Stimulated activated CD4-positive, alpha-beta T cell treated with anti-CD3 and anti-CD28 coated beads, Interleukin-15, amount 100 ng/mL, for 1 hour (primary cell): ENCODE data around the gene TMEM217.
"Not testable (repeated sequence)": the region's sequence is repeated elsewhere in the genome, so short reads cannot be mapped to it uniquely, and the experiment has no call there.

Experiments used
- DNase-seq, 2 donors: peaks; one replicate each; pipeline ENCODE4 v3.0.0-alpha.2; 2020; ENCODE audit warnings: low read depth in 1 of 2, low spot score in 1 of 2

The TMEM217 gene

DNA sequence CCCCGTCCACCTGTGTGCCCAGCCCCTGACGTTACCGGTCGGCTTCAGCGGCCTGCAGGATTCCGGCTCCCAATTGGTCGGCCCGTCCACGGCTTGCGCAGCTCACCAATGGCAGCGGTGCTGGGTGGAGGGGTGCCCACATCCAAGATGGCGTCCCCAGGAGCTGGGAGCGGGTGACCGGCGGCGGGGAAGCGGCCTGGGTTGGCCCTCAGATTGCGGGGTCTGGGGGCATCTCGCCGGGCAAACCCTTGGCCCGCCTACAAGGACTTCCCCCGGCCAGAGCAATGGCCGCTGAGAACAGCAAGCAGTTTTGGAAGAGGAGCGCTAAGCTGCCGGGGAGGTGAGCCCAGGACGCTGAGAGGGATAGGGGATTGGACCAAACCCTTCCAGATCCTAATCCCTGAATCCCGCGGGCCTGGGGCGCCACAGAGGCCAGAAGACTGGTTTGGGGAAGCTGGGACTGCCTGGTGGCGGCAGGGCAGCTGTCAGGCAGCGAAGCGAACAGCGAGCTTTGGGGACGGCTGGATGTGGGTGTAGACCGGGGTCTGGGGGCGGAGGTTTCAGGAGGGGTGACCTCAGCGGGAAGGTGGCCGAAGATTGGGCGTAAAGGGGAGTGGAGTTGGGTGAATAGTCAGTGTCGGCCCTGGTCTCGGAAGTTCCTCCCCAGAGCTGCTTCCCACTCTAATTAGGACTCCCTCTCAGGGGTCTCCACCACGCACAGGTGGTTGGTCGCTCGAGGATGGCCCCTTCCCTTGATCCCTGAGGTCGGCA lies at the start of gene TMEM217, which contains the start of gene TBC1D22B:
Gene TMEM217 (minus strand): TSS at position 511 of the 771 bp plus-strand sequence. CDS start 39,114 bp downstream, outside the sequence.
Gene TBC1D22B (plus strand): TSS at position 139 of the 771 bp plus-strand sequence. CDS start 146 bp downstream, at position 285.
- DNase-seq, result peak; percentile 90

DNA sequence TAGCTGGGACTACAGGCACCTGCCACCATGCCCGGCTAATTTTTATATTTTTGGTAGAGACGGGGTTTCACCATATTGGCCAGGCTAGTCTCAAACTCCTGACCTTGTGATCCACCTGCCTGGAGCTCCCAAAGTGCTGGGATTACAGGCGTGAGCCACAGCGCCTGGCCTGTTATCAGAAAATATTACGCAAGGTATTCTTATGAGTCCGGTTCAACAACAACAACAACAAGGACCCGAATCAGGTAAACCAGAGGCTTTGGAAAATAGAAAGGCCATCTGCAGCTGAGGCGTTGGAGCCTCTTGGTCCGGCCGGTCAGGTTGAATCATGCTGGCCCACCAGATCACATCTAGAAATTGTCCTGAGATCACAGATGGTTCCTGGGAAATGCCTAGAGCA lies 49.5 kb upstream of the TMEM217 start:
- DNase-seq, result not testable (repeated sequence)

DNA sequence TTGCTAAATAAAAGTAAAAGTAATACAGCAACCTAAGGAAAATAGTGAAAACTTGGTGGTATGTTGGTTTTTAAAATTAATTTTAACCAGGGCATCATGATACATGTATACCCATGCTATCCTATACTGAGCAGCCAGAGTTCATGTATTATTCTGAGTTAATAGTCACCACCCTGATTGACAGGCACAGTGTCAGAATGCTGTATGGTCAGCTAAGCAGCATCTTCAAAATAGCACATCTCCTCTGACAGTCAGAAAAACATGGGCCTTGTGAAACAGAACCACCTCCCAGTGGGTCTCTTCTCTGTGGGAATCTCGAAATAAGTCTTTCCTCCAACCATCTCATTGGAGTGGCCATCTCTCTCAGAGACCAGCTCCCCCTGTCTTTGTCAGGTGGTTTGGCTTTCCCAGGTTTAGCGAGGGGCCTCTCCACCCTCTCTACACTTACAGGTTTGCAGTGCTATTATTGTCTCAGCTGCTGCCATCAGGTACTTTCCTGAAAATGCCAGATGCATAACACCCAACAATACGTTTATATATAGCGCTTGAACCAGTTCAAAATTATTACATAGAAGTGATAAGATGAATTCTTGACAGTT lies 48.8 kb upstream of the TMEM217 start:
- DNase-seq, result no peak

DNA sequence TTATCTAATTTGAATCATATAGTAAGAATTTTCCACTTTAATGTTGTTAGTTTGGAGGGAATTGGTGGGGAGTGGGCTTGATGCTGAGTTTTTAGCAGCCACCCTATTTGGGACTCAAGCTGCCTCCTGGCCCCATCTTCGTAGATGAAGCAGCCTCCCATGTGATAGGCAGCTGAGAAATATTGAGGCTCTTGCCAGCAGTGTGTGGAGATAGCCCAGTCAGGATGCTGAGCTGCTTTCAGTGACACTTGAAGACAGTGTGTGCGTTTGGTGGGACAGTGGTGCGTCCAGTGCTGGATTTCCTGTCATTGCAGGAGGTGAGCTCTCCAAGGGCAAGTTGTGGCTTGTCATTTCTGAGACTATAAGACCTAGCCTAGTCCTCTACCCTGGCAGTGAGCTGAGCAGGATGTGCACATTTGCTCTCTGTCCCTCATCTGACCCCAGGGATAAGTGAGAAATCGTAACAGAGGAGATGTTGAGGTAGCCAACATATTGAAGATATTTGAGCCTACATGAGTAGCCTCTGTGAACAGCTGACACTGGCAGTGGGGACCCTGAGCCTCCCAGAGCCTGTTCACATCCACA lies 48.0 kb upstream of the TMEM217 start:
- DNase-seq, result no peak

DNA sequence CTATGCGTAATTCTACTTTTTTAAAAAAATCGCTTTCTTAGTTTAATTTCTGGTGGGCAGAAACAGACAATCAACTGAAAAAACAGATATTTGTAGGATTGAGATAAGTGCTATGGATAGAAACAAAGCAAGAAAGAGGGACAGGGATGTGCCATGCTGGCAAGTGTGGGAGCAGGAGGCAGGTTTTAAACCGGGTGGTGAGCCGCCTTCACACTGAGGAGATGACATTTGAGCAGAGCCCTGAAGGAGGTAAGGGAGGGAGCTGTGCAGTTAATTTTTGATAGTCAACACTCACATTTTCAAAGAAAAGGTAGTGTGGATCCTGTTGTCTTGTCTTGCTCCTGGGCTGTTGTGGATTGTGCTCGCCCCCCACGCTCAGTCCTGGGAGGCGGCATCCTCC lies 46.8 kb upstream of the TMEM217 start:
- no peak for DNase-seq

DNA sequence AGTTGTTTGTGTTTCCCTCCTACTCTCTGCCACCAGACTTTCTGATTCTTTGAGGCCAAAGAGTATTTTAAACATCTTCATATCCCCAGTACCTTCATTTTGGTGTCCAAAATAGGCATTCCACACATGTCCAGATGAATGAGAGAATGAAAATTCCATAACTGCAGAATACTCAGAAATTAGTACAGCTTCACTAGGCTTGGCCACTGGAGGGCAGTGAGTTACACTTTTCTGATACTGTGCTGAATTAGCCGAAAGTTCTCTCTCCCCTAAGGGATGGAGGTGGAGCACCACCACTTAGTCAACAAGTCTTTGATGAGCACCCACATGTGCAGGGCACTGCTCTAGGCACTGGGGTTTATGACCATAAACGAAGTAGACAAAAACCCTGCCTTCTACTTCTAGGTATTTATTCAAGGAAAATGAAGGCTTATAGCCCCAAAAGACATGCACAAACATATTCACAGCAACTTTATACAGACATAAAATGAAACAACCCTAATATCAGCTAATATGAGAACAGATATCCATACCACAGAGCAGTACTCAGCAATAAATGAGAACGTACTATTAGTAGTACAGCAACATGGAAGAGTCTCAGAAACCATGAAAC lies 46.1 kb upstream of the TMEM217 start:
- no peak for DNase-seq

DNA sequence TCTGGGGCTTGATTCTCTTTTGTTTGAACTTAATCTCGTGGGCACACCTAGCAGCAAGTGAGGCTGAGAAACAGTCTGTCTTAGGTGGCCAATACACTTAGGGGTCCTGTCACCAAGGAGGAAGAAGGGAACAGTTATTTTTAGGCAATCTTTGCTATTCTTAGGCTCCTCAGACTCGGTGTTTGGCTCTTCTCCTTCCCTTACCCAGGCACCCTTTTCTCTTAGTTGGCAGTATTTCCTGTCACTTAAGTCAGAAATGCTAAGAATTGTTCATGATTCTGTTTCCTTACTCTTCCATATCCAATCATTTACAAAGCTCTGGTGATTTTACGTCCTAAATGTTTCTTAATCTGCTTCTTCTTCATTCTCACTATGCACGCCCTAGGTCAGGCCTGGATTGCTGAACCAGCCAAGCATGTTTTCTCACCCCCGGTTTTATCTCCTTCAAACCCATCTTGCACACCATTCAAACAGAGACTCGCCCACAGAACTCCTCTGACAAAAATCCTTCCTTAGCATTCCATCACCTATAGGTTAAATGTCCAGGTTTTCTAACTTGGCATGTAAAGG lies 45.2 kb upstream of the TMEM217 start:
- no peak for DNase-seq

DNA sequence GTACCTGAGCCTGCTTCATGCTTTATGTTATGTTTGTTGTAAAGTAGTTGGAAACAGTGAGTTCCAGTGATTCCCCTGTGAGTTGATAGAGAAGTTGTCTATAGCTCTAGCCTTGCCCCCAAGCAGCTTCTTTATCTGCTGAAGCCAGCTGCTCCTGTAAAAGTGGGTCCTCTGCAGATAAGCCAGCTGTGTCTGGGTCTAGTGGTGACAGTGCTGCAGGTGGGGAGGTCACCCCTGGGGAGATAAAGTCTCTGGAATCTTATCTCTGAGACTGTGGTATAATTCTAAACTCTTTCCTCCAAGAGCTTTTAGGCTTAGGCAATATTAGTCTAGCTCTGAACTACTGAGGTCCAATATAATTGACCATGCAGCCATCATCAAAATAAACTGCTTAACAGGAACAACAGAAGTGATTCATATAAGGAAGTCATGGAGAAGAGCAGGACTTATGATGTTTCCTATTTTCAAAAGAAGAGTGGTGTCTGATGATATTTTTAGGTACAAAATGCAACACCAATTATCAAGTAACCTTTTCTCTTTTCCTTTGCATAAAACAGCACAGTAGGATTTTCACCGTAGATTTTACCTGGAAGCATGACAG lies 44.2 kb upstream of the TMEM217 start:
- no peak for DNase-seq

DNA sequence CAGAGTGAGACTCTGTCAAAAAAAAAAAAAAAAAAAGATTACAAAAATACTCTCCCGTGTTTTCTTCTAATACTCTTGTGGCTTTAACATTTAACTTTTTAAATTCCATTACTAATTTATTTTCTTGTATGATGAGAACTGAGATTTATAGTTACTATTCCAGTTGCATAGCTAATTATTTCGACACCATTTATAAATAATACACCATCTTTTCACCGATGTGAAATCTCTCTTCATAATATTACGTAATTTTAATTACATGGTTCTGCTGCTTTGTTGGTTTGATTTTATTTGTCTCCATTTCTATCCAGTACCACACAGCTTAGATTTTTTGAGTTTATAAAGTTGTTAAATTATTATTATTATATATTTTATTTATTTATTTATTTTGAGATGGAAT lies 42.0 kb upstream of the TMEM217 start:
- DNase-seq, result no peak

DNA sequence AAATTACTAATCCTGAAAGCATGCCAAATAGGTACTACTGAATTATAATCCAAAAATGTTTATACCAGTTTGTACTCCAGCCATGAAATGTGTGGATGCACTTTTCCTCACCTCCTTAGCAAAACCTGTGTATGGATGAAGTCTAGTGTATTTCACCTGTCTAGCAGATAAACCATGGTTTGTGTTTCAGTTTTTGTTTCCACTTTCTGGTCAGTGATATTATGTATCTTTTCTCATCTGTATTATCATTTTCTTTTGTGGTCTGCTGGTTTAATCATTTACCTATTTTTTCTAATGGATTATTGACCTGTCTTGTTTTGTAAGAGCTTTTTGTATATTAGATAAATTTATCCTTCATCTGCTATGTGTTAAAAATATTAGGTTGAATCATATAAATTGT lies 41.0 kb upstream of the TMEM217 start:
- no peak for DNase-seq

DNA sequence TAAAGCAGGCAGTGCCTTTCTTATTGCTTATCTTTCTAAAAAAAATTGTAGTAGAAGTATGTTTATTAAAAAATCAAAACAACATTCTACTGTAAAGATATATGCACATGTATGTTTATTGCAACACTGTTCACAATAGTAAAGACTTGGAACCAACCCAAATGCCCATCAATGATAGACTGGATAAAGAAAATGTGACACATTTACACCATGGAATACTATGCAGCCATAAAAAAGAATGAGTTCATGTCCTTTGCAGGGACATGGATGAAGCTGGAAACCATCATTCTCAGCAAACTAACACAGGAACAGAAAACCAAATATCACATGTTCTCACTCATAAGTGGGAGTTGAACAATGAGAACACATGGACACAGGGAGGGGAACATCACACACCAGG lies 39.7 kb upstream of the TMEM217 start:
- DNase-seq, result not testable (repeated sequence)

DNA sequence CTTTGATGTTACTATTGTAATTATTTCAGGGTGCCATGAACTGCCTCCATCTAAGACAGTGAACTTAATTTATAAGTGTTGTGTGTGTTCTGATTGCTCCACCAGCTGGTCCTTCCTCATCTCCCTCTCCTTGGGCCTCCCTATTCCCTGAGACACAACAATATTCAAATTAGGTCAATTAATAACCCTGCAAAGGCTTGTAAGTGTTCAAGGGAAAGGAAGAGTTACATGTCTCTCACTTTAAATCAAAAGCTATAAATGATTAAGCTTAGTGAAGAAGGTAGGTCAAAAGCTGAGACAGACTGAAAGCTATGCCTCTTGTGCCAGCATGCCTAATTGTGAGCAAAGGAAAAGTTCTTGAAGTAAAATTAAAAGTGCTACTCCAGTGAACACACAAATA lies 35.5 kb upstream of the TMEM217 start:
- DNase-seq, result no peak

DNA sequence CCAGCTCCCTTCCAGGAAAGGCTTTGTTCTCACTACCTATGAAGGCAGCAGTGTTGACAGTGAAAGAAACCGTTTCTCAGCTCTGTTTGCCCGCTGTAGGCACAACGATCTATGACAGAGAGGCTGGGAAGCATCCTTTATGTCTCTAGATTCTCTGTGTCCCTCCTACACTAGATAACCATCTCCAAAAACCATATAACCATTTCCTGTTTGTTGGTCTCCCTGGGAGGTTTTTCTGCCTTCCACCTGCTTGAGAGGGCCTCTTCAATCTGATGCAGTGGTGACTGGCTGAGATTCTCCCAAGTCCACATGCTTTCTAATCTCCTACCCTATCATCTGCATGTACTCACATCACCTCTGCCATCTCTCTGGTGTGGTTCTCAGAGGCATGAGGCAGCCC lies 32.0 kb upstream of the TMEM217 start:
- DNase-seq, result no peak

DNA sequence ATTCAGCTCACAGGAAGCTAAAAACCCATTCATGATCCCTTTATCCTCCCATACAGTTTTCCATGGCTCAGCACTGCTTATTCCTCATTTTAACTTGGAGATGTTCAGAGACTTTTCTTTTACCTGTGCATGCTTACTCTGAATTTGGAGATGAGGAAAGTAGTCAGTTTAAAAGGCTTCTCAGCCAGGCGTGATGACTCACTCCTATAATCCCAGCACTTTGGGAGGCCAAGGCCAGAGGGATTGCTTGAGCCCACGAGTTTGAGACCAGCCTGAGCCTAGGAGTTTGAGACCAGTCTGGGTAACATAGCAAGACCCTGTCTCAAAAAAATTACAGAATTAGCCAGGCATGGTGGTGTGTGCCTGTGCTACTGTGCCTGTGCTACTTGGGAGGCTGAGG lies 30.3 kb upstream of the TMEM217 start:
- no peak for DNase-seq

DNA sequence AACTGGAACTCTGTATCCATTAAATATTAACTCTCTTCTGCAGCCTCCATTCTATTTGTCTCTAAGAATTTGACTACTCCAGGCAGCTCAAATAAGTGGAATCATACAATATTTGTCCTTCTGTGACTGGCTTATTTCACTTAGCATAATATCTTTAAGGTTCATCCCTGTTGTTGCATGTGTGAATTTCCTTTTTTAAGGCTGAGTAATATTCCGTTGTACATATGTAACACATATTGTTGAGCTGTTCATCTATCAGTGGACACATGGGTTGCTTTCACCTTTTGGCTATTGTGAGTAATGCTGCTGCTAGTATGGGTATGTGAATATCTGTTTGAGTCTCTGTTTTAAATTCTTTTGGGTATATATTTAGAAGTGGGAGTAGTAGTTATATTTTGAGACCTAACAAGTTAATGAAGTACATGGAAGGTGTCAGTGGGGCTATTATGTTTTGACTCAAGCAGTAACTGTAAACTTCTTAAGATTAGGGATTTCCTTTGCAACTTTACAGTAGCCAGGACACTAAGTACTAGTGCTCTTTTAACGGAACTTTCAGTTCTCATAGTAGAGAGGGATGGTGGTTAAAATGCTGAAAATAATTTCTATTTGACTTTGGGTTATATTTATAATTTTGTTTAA lies 29.7 kb upstream of the TMEM217 start:
- DNase-seq, result no peak

DNA sequence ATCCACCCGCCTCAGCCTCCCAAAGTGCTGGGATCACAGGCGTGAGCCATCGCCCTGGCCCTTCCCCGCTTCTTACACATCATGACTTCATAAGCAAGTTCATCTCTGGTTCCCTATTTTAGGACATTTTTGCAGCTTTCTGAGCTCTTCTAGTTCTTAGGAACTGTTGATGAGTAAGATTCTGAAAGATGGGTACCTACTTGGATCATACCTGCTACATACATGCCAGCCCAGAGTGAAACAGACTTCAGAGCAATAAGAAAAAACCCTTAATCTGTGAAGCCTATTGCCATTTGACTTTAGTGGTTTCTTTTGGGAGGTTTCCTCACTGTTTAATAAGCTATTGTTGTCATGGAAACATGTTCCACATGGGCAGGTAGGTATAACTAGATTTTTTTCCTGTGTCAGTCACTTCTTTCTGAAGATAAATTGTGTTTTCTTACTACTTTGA lies 27.9 kb upstream of the TMEM217 start:
- DNase-seq, result no peak

DNA sequence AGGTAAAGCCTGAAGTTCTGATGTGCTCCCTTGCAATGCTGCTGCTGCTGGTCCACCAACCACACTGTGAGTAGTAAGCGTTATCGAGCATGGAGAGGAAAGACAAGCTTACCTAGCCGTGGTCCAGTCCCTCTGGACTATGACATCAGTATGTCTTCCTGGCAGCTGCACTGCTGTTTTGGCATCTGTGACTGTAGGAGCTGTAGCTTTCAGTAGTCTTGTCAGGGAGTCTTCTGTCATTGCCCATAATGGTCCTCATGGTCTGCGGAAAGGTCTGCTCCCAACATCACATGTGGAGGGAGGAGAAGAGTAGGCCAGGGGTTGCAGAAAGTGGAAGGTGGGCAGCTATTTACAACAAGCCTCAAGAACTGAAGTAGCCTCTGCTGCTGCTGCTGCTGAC lies 26.8 kb upstream of the TMEM217 start:
- DNase-seq, result no peak

DNA sequence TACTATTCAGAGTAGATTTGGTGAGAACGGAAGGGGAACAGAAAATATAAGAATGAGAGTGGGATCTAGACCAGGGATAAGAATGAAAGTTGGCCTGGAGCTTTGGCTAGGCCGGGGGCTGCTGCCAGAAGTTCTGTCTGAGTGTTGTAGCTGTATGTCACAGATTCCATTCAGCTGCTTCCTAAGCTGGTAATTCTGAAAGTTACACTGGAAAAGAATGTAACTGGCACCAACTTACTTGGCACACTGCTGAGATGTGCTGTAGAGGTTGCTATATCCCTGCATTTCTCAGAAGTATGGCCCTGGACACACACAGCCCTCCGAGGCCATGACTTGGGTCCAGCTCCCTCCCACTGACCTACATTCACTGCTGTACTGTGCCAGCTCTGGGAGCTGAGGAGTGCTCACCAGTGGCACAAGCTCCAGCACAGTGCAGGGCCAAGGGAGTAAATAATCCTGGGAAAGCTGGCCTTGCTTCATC lies 25.8 kb upstream of the TMEM217 start:
- no peak for DNase-seq

DNA sequence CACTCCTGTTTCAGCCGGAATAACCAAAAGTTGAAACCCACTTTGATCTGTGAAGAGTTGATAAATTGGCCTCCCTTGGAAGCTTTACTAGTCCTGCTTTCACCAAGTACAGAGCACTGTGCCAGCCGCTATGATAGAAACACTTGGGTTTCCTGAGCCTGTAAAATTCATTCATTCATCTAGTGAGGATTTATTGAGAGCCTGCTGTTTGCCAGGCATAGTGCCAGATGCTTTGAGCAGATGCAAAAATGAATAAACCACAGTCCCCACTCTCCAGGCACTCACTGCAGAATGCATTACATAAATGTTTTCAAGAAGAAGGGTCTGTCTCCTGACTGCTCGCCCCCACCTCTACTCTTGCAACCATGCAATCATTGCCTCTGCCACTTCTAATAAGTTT lies 25.3 kb upstream of the TMEM217 start:
- no peak for DNase-seq

DNA sequence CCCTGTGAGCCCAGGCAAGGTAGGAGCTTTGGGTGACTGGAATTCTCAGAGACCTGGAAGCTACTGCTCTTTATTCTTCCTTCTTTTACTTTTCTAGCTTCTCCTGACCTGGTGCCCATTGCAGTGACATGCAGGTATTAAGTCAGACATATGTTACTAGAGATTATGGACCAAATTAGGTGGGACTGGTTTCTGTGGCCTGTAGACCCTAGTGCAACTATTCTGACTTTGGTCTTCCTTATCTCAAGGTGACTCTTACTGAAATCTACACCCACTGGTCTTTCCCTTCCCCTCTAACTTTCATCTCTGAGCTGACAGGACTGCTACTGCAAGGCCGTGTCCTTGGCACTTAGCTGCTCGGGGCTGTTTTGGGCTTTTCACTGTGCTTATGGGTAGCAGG lies 24.4 kb upstream of the TMEM217 start:
- no peak for DNase-seq
